Measurements from ENCODE around the gene KLHL33.

The KLHL33 gene

DNA sequence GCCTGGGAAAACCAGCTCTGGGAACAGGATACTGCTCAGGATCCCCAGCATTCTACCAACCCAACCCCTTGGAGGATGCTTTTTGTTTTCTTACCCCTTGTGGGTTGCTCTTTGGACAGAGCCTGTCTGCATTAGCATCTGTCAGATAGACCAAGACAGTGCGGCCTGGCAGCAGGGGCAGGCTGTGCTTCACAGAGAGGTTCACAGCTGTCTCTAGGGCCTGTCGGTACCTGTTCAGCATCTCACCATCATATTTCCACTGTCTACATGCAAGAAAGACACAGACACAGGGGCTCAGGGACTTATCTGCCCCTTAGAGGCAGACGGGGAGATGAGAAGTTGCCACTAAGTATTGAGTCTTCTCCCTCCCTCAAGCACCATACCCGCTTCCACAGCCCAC is 44.5 kb downstream of the KLHL33 start:
- TF ChIP-seq, protein P1, sequence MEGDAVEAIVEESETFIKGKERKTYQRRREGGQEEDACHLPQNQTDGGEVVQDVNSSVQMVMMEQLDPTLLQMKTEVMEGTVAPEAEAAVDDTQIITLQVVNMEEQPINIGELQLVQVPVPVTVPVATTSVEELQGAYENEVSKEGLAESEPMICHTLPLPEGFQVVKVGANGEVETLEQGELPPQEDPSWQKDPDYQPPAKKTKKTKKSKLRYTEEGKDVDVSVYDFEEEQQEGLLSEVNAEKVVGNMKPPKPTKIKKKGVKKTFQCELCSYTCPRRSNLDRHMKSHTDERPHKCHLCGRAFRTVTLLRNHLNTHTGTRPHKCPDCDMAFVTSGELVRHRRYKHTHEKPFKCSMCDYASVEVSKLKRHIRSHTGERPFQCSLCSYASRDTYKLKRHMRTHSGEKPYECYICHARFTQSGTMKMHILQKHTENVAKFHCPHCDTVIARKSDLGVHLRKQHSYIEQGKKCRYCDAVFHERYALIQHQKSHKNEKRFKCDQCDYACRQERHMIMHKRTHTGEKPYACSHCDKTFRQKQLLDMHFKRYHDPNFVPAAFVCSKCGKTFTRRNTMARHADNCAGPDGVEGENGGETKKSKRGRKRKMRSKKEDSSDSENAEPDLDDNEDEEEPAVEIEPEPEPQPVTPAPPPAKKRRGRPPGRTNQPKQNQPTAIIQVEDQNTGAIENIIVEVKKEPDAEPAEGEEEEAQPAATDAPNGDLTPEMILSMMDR (conservative IDR thresholded peaks at IDR 0.05; ENCODE audit: low read length), result no peak
- no peak overlapping the region for H3K4me3 ChIP-seq (ENCODE audit: low read length)
- no peak for DNase-seq (ENCODE audit: low read depth)

DNA sequence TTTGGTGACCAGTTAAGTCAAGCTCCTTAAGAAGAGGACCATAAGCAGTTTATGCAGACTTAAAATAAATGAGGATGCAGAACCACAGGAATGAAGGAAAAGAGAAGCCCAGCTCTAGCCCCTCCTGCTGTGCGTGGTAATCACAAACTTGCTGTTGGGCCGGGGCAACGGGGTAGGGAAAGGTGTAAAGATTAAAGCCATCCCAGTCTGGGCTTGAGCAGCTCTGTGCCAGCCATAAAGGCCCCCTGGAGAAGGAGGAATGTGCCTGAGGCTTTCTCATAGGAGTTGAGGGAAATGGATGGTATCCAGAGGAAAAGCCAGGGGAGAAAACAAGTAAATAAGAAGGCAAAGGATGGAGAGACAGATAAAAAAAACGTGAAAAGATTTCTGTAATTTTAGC is 47.8 kb downstream of the KLHL33 start:
- TF ChIP-seq, protein P1 (conservative IDR thresholded peaks at IDR 0.05; ENCODE audit: low read length), result no peak
- no peak overlapping the region for H3K4me3 ChIP-seq (ENCODE audit: low read length)
- DNase-seq (ENCODE audit: low read depth), result no peak

DNA sequence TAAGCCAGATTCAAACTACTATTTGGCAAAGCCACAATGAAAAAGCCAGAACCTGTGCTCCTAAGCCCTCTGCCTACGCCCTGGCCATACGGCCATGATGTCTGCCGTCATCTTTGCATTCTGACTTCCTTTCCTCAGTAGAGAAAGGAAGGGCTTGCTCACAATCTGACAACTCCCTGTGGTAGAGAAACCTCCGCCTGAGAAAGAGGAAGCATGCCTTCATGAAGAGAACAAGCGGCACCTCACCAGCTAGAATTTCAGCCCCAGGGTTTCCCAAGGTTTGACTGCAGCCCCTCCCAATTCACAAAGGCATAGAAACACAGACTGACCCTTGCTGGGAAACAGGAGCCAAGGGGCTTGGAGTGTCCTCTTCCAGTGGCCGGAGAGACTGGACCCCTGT is 48.4 kb downstream of the KLHL33 start:
- no peak overlapping the region for H3K4me3 ChIP-seq (ENCODE audit: low read length)
- DNase-seq (ENCODE audit: low read depth), result no peak
- TF ChIP-seq, protein P1 (conservative IDR thresholded peaks at IDR 0.05; ENCODE audit: low read length), result no peak

DNA sequence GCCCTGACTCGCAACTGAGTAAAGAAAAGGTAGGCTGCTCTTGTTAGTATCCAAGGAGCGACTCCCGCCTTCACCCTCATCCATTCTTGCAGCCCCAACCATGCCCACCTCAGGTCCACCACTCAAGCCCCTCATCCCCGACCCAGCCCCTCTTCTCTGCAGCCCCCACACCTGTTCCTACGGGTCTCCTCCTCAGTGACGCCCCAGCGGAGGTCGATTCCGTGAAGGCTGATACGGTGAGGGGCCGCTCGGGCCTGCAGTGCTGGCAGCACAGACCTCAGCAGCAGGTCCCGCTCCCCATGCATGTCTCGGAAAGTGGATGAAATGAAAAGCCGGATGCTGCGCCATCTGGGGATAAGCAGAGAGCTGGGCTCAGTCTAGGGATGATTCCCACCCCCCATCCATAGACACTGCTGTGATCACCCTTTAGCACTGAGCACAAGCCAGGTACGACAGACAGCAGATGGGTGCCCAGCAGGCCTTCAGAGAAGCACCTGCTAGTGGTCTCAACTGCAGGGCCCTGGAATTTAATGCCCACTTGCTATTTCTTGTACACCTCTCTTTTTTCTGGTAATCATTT is 49.6 kb downstream of the KLHL33 start:
- TF ChIP-seq, protein P1 (conservative IDR thresholded peaks at IDR 0.05; ENCODE audit: low read length), result no peak
- no peak for DNase-seq (ENCODE audit: low read depth)
- H3K4me3 ChIP-seq (ENCODE audit: low read length), result no peak overlapping the region

DNA sequence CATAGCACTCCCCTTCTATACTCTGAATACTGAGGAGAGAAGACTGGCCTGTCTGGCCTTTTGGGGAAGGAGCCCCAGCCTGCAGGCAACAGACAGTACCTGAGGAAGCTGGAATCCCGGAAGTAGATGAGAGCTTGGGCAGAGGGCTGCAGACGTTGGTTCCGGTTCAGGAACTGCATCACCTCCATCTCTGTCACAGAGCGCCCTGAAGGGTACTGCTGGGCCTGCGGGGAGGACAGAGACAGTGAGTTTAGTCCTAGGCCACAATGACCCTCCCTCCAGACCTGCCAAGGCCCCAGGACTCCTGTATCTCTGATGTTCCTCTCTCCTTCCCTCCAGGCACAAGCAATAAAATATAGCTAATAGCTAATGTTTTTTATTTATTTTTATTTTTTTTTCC is 51.1 kb downstream of the KLHL33 start:
- no peak for DNase-seq (ENCODE audit: low read depth)
- no peak overlapping the region for H3K4me3 ChIP-seq (ENCODE audit: low read length)
- TF ChIP-seq, protein P1 (conservative IDR thresholded peaks at IDR 0.05; ENCODE audit: low read length), result no peak

DNA sequence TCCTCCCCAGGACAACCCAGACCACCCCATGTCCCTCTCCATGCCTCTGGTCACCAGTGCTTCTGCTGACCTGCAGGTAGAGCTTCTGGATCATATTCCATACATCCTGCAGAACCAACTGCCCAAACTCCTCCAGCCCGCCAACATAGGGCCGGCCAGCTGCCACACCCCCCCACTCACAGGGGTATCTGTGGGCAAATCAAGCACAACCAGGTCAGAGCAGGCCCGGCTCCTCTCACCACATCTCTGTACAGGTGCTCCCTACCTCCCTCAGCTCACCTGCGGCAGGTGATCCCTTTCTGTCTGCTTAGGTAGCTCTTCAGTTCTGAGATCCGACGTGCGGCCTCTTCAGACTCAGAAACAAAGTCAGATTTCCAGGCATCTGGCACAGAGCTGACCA is 51.6 kb downstream of the KLHL33 start:
- DNase-seq (ENCODE audit: low read depth), result no peak
- TF ChIP-seq, protein P1 (conservative IDR thresholded peaks at IDR 0.05; ENCODE audit: low read length), result no peak
- no peak overlapping the region for H3K4me3 ChIP-seq (ENCODE audit: low read length)

DNA sequence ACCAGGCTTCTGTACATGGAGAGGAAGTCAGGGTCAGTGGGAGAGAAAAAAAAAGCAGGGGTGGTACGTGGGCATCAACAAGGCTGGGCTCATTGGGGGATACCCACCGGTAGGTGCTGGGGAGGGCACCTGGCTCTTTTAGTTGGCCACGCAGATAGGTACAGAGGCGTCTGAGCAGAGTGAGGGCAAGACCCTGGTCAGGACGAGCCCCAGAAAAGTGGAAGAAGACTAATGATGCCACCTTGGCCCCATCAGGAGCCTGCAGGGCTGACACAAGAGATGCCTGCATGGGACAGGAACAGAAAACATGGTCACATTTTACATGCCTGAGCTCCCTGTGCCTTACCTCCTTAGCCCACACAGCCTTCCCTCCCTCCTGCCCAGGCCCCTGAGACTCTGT is 52.3 kb downstream of the KLHL33 start:
- no peak overlapping the region for H3K4me3 ChIP-seq (ENCODE audit: low read length)
- TF ChIP-seq, protein P1 (conservative IDR thresholded peaks at IDR 0.05; ENCODE audit: low read length), result no peak
- no peak for DNase-seq (ENCODE audit: low read depth)

Measured in AG10803 (cell line).